GM18870 (cell line): Measurements from ENCODE around the gene NOL9.
"Not testable (repeated sequence)": the region's sequence is repeated elsewhere in the genome, so short reads cannot be mapped to it uniquely, and the experiment has no call there.

Source experiments
- ATAC-seq: cut with Tn5 transposase; IDR thresholded peaks from one replicate; pipeline ENCODE4 v1.9.1; 2021; ENCODE audit warnings: moderate library complexity; ENCODE audit not compliant: unreplicated experiment

Gene NOL9

DNA sequence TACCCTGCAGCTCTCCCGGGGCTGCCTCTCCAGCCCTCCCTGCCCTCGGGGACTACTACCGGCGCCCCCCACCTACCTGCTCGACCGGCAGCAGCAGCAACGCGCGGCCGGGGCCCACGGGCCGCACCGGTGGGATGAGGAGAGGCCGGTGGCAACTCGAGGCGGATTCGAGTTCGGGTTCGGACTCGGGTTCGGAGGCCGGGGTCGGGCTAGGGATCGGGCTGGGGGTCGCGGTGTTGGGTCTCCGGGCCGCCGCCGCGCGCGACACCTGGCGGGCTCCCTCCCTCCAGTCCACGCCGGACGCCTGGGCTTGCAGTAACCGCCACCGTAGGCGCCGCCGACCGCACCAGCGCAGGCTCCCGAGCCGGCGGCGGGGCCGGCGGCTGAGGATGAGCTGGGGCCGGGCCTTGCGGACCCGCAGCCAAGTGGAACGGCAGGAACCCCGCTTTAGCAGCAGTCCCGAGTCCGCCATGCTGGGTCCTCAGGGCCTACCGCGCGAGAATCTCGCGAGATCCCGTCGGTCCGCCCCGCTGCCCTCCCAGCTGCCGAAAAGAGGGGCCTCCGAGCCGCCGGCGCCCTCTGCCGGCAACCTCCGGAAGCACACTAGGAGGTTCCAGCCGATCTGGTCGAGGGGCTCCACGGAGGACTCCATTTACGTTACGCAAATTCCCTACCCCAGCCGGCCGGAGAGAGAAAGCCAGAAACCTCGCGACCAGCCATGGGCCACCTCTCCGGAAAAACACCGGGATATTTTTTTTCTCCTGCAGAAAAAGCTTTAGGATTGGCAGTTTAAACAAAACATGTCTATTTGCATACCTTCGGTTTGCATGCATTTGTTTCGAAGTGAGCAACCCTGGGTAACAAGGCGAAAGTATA lies at the start of gene NOL9:
TSS of gene NOL9 (minus strand) at position 483 of the 876 bp plus-strand sequence. CDS start at position 472, 11 bp downstream.
- ATAC-seq = peak; percentile 82

DNA sequence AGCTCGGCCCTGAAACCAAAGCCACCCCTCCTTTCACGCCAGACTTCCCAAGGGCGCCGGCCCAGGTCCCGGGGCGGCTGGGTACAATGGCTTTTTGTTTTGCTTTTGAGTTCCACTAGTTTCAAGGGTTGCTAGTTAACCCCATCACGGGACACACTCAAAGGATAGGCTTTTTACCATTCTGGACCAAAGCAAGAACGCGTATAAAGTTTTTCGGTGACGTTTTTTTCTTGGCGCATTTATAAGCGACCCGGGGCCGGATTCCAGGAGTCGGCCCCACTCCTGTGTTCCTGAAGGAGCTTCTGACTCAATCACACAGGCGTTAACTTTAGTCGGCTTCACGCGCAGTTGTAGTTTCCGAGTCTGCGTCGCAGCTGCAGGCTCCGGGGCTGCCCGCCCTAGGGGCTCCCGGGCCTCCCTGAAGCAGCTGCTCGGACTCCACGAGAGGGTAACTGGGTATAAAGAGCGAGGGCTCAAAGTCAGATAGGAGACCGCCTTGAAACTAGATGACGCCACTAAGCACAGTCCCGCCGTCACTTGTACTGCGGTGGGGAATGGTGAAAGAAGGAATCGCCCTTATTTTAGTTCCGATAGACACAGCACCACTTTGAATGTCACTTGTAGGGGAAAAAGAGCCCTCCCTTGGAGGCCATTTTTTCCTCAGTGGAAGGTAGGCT lies 49.1 kb upstream of the NOL9 start:
- peak; percentile 30 for ATAC-seq

DNA sequence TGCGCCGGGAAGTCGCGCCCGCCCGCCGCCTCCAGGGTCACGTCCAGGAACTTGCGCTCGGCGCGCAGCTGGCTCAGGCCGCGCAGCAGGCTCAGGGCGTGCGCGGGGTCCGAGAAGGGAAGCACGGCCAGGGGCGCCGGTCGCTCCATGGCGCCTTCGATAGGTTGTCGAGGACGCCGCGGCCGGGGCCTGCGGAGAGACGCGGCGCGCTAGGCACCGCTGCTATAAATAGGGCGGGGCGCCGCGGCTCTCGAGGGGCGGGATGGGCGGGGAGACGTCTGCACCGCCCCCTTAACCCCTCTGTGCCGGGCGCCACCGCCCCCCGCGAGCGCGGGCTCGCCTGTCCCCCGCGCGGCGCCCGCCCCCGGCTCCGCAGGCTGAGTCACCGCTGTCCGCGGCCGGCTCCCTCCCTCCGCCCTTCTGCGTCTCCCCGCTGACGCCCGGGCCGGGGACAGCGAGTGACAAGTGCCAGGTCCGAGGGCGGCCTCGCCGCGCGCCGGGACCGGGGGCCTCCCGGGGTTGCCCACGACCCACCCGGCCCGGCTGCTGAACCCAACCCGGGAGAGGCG lies 48.4 kb upstream of the NOL9 start, which contains the start of gene KLHL21:
TSS of gene KLHL21 (minus strand) at position 201 of the 569 bp plus-strand sequence. CDS start at position 149, 52 bp downstream.
- ATAC-seq = peak; percentile 16

GRCh38 chr1:6601923-6602668 lies 47.8 kb upstream of the NOL9 start:
- ATAC-seq = peak; percentile 24

- ATAC-seq = peak; percentile 34
These were observed 47.0 kb upstream of the NOL9 start for GRCh38 chr1:6601049-6601922.

GRCh38 chr1:6600410-6601048 lies 46.2 kb upstream of the NOL9 start:
- peak; percentile 4 for ATAC-seq

- ATAC-seq = not testable (repeated sequence)
These were observed 45.7 kb upstream of the NOL9 start for GRCh38 chr1:6599991-6600390.

DNA sequence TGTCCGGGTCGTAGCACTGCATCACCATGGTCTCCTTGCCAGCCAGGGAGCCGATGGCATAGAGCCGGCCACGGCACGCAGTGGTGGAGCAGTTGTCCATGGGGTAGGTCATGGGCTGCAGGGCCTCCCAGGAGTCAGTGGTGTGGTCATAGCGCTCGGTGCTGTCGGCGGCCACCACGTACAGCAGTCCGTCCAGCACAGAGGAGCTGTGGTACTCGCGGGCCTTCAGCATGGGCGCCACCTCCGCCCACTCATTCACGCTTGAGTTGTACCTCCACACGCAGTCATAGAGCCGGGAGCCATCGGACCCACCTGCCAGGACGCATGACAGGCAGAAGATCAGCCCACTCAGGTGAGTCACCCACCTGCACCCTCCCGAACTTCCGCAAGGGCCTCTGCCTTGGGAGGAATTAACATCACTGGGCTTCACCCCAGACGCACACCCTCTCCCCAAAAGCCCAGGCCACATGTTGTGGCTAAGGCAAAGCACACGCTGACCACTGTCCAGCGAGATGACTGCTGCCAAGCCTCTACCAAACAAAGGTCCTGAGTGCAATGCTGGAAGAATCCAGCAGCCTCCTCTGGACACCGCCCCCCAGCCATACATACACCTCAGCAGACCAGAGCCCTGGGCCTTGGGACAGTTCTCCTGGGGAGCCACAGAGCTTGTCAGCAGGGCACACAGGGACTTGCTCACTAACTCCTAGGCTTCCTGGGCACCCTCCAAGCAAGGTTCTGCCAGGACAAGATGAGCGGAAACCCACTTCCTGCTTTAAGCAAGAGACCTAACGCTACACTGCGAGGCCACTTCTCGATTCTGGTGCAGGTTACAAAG lies 45.0 kb upstream of the NOL9 start:
- no peak for ATAC-seq

DNA sequence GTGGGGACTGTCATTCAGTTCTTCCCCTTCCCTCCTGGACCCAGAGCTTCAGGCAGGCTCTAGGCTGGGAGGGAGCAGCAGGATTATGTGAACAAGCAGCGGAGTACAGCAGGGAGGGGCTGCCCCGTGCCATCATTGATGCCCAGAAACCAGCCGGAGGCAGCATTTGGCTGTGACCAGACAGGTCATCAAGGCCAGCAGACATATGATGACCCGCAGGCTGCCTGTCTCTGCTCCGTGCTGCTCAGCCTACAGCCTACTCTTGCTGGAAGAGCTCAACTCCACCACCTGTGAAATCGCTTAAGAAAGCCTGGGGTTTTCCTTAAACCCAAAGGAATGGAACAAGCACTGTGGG lies 43.4 kb upstream of the NOL9 start:
- ATAC-seq = no peak

DNA sequence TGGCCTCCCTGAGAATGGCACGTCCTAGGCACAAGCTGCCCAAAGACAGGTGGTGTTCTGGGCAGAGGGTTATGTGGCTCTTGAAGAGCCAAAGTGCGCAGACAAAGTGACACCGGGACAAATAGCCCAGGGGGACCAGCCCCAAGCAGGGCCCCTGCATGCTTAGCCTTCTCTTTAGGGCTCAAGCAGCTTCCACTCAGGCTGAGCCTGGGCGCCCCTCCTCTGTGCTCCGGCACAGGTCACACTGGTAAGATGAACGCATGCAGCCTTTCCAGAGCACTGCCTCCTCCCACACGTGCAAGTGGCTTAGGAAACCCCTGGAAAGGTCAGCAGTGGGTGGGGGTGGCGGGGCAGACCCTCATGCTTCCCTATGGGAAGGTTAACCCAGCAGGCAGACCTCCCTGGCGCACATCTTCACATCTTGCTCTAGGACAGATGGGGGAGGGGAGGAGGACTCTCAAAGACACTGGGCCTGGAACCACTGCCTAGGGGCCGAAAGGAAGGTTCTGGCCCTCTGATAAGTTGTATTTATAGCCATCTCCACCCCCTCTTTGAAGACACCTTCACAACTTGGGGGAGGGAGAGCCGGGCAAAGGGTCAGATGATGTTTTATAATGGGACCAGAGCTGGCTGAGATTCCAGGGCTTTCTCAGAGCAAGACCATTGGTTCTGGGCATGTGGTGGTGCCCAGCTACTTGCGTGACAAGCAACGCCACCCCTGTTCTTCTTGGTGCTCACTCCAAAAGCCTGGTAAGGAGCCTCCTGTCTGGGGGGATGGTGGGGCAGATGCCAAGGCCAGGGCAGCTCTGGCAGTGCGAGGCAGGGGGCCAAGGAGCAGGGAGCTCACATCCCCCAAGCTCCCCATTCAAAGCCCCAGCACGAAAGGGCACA lies 42.8 kb upstream of the NOL9 start:
- ATAC-seq = no peak

GRCh38 chr1:6596351-6596750 lies 42.0 kb upstream of the NOL9 start:
- ATAC-seq = no peak

- ATAC-seq = no peak
These were observed 40.8 kb upstream of the NOL9 start for GRCh38 chr1:6594977-6595740.

DNA sequence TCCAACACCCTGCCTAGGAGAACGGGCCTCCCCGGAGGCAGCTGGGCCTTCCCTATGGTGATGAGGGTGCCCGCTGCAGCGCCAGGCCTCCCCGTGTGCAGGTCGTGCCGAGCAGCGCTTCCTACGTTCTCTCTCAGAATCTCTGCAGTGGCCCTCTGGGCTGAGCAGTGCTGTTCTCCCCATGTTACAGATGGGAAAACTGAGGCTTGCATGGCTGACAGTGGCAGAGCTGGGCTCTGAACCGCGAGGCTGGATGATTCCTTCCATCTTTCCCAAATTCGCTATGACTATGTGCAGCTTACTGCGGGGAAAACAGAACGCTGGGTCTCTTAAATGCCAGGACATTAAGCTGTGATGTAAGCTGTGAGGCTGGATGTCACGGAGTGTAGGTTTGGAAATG lies 39.5 kb upstream of the NOL9 start:
- ATAC-seq = no peak

- no peak for ATAC-seq
These were observed 38.7 kb upstream of the NOL9 start for GRCh38 chr1:6592865-6593593.

DNA sequence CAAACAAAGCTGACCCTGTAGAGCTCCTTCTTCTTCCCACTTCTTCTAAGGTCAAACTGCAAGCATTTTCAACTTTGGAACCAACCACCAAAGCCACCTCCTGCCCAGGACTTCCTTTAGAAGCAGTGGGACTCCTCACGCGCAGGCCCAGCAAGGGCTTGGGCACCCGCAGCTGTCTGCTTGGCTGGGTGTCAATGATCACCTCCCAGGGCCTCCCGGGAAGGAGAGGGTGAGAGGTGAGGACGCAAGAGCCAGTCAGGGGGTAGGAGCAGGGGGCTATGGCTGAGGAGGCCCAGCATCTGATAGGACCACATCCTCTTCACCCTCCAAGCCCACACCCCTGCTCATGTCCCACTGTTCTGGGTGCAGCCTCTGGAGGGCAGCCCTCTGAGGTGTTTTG lies 38.1 kb upstream of the NOL9 start:
- ATAC-seq = no peak

DNA sequence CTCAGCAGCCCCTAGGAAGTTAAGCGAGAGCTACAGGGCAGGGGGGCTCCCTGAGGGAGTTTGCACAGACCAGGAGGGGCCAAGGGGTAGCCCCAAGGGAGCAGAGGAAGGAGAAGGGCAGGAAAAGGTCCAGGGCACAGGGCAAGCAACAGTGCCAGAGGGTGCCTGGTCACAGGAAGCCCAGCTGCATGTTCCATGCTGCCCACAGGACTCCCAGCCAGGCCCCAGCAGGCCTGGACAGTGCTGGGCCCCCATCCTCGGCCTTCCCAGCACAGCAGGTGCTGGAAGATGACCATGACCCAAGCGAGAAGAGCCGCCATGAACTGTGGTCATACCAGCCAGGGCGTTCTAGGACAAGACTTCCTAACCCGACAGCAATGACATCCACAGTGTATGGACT lies 37.3 kb upstream of the NOL9 start:
- ATAC-seq = no peak
